ENCODE results near the gene DDN. TPM values are rescaled to one million over a fixed set of nuclear protein-coding genes. Genes with fewer than 3 reads are reported as not detected.

Gene DDN
- total and polyA plus RNA-seq, 9 of the 15 experiments (the other 6 are each of a cell fraction or from before 2014, with no cell fraction given), result 0.03 to 3.6 (median 1.6) TPM

GRCh38 chr12:49038291-49038955 is 39.2 kb upstream of the DDN start:
- POLR2A ChIA-PET, result interaction anchor here (1.1 to 12.9 kb wide), 9 partner anchors 9 to 93 kb away, joined by 3 to 78 read pairs (median 9); partner anchors contain the start of genes PRKAG1 and TUBA1B
- 0 out of 5 replicates have a peak, but pooled peaks cover 0 to 3% of the 10 kb centered on the region in 2 experiments for H3K4me1 ChIP-seq (replicated peaks in 1 of 2; ENCODE audit: control insufficient read depth in 2 of 2, insufficient read depth in 2 of 2, low read length in 2 of 2)
- no peak overlapping the region for H3K27ac ChIP-seq (ENCODE audit: extremely low read depth, low read depth, low read length)
- no peak overlapping the region for H3K4me2 ChIP-seq (ENCODE audit: insufficient read depth, low read length)
- intact Hi-C loops (cut with micrococcal nuclease) (no loop called here), in situ Hi-C loops (cut with MboI) (no loop called here)
- H3K27me3 ChIP-seq (ENCODE audit: control insufficient read depth in 2 of 2, insufficient read depth in 2 of 2, low read length in 2 of 2), result no peaks in the 10 kb centered on the region
- H3K36me3 ChIP-seq (ENCODE audit: control insufficient read depth, insufficient read depth, low read length), result peaks cover 97% of the 10 kb centered on the region
- DNase-seq (ENCODE audit: extremely low read depth in 1 of 4, low spot score in 3 of 4), result no peak
- CTCF ChIA-PET (ENCODE audit: low intra/inter-chr PET ratio), result no interaction called here
- no peaks in the 10 kb centered on the region; the same call in 1 of the 2 replicates for H4K20me1 ChIP-seq (replicated peaks; ENCODE audit: control insufficient read depth, insufficient read depth, low read length)
- no peak overlapping the region for H3K9ac ChIP-seq (ENCODE audit: insufficient read depth in 1 of 2, low read depth in 2 of 2, low read length in 2 of 2)
- TF ChIP-seq, protein P1, sequence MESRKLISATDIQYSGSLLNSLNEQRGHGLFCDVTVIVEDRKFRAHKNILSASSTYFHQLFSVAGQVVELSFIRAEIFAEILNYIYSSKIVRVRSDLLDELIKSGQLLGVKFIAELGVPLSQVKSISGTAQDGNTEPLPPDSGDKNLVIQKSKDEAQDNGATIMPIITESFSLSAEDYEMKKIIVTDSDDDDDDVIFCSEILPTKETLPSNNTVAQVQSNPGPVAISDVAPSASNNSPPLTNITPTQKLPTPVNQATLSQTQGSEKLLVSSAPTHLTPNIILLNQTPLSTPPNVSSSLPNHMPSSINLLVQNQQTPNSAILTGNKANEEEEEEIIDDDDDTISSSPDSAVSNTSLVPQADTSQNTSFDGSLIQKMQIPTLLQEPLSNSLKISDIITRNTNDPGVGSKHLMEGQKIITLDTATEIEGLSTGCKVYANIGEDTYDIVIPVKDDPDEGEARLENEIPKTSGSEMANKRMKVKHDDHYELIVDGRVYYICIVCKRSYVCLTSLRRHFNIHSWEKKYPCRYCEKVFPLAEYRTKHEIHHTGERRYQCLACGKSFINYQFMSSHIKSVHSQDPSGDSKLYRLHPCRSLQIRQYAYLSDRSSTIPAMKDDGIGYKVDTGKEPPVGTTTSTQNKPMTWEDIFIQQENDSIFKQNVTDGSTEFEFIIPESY (CRISPR knock-in tag; IDR thresholded peaks at IDR 0.05), result peak; percentile 41; the same call in 1 of the 2 replicates
- TF ChIP-seq RBFOX2 (IDR thresholded peaks at IDR 0.05; ENCODE audit: low read depth, low read length), result 0 out of 2 replicates have a peak, but pooled peaks have one; percentile 14
- peak; percentile 48; the same call in 1 of the 2 replicates for TF ChIP-seq POLR2G (IDR thresholded peaks at IDR 0.05; ENCODE audit: low read depth, low read length)
- TF ChIP-seq PML (IDR thresholded peaks at IDR 0.05; ENCODE audit: low read length), result no peak
- no peak for TF ChIP-seq ATF4 (CRISPR knock-in tag; IDR thresholded peaks at IDR 0.05)
- no peak overlapping the region for H2AFZ ChIP-seq (ENCODE audit: low read depth, low read length)
- FAIRE-seq, result no peak
- ATAC-seq, result no peak
- 98% methylated on average over 20 of the region's 20 CpGs for WGBS (ENCODE audit: insufficient coverage, low coverage, missing lambda C conversion rate)
- no peak overlapping the region for H3K4me3 ChIP-seq
- H3K79me2 ChIP-seq (ENCODE audit: control insufficient read depth, insufficient read depth, low read length), result no peaks in the 10 kb centered on the region
- no peaks in the 10 kb centered on the region for H3K9me3 ChIP-seq (replicated peaks; ENCODE audit: control insufficient read depth, insufficient read depth, low read depth, low read length)
- no peaks in the 10 kb centered on the region for H3K9me1 ChIP-seq (ENCODE audit: control insufficient read depth, insufficient read depth, low read length)
- no TSS peak for BruUV-seq (replicated peaks)

Data from K562 (cell line).